ENCODE results near the gene MELTF.

The MELTF gene

DNA sequence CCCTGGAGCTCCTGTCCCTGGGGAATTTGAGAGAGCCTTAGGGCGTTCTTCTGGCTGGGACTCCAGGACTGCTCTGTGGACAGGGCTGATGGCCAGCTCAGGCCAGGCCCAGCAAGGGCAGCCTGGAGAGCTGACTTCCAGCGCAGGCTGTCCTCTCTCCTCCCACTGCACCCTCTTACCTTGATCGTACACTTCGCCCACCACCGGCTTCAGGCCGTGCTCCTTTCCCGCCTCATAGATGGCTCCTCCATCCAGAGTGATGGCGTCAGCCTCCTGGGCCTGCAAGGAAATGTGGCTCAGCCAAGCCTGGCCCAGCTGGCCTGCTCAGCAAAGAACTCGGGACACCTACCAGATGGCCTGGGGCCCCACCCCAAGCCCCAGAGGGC is 3.1 kb downstream of the MELTF start:
- DNase-seq: no peak

- no peak for DNase-seq
These were observed 3.7 kb downstream of the MELTF start for GRCh38 chr3:197025736-197026480.

DNA sequence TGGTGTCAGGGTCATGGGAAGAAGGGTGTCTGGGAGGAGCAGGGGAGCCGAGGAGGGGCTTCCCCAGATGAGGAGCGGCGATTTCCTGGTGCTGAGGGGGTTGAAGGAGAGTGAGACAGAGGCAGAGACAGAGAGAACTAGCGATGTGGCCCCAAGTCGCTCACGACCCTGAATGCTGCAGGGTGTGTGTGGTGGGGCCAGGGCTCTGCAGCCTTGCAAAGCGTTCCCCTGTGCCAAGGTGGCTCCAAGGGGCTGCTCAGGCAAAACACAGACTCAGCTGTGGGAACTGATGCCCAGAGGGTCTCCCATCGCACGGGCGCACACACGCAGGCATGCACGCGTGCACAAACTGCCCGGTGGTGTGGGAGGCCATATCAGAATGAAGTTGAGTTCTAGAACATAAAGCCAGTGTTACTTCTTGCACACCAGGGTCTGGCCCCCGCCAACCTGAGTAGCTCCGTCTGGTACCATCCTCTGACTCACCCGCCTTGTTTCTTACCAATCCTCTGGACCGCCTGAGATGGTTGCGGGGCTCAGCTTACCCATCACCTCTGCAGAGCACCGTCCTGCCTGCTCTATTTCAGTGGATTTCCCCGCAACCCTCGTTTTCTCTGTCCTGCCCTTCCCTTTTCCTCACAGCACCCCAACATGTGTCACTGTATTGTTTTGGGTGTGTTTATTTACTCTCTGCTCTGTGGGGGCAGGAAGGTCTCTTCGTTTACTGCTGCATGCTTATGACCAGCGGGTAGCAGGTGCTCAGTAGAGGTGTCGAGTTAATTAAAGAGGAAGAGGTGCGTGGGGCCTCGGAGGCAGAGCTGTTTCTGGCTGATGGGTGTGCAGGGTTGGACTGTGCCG is 4.5 kb downstream of the MELTF start:
- DNase-seq: no peak

DNA sequence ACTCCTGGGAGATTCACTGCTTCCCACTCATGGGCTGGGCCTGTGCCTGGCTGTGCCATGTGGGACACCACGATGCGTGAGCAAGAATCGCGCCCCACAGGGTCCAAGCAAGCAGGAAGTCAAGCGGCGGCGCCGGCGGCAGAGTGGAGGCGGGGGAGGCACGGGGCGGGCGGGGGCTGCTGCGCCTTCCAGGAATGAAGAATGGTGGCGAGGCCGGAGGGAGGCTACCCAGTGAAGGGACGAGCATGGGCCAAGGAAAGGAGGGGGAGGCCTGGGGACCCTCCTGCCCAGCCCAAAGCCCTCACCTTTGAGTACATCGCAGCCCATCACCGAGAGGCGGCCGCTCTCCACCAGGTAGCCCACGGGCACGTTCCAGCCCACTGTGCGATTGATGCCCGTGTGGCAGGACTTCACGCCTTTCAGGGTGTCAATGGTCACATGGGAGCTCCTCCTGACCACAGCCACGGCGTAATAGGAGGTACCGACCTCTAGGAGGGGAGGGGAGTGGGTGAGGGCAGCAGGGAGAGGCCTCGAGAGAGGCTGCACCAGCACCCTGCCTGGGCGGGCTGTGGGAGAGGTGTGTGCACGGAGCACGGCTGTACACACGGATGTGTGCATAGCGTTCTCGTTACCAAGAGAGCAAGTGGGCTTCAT is 5.5 kb downstream of the MELTF start:
- no peak for DNase-seq

DNA sequence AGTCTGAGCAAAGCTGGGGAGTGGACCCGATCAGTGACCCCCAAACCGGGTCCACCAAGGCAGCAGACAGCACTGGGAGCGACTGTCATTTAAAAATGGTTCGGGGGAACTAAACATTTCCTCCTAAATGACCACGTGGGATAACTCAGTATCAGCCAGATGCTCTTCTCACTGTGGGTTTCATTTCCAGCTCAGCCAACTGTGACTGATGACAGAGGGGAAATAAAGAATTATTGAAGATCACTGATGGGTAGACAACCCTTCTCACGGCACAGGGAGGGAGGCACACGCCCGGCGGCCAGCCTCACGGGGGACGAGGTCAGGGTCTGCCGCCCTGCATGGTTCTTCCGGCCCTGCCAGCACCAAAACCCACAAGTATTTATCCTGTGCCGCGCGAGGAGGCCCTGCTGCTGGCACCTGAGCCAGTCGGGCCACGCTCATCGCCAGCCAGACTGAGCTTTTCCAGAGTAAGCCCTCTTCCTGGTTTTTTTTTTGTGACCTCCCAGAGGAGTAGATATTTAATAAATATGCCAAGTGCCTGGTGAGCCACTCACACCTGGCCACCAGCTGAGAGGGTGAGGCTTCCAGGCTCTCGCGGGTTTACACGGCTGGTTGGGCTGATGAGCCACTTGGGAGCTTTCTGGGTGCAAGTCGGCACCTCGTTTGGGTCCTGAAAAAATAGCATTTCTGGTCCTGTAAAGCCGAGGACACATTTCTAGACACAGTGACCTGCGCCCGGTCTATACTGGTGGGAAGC is 6.2 kb downstream of the MELTF start:
- DNase-seq: peak; percentile 52

GRCh38 chr3:197022405-197023231 is 7.0 kb downstream of the MELTF start:
- DNase-seq: no peak

GRCh38 chr3:197021729-197022404 is 7.8 kb downstream of the MELTF start:
- DNase-seq: no peak

DNA sequence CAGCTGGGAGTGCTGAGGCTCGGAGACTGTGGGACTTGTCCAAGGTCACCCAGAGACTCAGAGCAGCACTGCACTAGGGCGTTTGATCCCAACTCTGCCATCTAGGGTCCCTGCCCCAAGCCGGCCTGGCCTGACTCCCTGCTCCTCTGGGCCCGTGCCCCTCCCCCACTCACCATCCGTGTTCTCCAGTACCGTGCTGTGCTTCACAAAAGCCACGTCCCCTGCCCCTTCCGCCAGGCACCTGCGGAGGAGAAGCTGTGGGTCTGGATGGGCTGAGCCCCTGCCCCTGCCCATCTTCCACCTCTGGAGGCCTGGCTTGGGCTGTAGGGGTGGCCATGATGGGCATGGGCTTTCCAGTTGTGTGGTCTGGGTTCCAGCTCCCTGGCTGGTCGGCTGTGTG is 8.4 kb downstream of the MELTF start:
- DNase-seq: no peak

- no peak for DNase-seq
These were observed 10.1 kb downstream of the MELTF start for GRCh38 chr3:197019535-197019934.

DNA sequence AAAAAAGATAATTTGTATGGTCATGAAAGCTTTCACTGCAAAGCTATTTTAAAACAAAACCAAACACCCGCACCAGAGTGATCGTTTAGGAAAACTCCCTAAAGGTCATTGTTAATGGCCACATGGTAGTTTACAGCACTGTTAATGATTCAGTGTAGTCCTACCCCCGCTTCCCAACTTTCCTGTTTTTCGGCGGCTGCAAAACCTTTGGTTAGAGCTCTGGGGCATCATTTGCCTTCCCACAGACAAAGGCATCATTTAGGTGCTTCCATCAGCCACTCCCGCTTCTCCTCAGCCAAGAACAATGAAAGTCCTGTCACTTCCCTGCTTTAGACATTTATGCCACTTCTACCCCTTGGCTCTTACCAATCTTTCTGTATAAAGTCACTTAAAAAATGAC is 10.6 kb downstream of the MELTF start:
- DNase-seq: no peak

GRCh38 chr3:197017003-197017402 is 12.6 kb downstream of the MELTF start:
- DNase-seq: no peak

- DNase-seq: no peak
These were observed 13.6 kb downstream of the MELTF start for GRCh38 chr3:197015790-197016736.

DNA sequence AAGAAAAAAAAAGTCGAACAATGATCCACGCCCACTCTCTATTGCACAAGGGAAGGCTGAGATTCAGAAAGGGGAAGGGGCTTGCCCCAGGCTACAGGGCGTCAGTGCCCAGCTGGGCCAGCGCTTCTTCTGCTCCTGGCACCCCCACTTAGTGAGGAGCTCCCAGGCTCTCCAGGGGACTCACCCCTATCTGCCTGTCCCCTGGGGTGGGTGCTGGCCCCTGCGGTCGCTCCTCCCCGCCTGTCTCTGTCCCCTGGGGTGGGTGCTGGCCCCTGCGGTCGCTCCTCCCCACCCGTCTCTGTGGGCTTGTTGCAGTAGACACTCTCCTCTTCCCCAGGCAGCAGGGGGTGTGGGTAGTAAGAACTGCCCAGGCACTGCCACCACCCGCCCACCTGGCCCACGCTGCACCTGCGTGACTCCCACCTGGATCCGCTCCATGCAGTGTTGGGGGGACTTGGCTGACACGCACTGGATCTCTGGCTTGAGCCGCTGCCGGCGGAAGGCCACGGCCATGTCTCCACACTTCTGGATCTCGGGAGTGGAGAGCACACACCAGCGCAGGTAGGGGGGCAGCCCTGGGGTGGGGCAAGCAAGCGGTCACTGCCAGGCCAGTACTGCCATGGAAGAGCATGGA is 14.6 kb downstream of the MELTF start:
- no peak for DNase-seq

GRCh38 chr3:197014024-197014423 is 15.6 kb downstream of the MELTF start:
- no peak for DNase-seq

- no peak for DNase-seq
These were observed 17.1 kb downstream of the MELTF start for GRCh38 chr3:197012540-197012883.

DNA sequence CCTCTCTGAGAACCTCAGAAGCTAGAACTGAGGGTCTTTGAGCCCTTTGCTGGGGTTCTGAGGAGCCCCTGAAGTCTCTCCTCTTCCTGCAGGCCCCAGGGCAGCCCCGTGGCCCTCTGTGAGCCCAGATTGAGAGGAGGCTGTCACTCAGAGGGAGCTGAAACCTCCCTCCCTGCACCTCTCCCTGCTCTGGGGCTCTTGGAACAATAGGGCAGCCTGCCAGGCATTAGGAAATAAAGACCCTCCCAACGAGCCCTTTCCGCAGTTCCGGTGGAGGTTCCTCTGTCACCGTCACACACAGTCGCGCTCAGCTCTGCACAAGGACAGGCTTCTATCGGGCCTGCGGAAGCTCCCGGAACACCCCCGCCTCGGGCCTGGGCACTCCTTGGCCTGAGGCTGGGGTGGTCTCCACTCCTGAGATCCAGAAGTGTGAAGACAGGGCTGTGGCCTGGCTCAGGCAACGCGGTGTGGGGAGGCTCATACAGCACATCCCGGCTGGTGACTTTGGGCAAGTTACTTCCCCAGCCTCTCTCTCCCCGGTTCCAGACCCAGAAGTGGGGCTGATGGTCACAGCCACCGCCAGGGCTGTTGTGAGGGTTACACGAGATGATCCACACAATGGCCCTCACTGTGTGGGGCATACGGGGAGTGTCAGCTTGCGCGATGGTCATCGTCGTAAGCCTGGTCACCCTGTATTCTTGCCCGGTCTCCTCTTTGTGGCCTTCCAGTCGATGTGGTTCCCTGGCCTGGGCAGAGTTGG is 17.7 kb downstream of the MELTF start:
- no peak for DNase-seq

DNA sequence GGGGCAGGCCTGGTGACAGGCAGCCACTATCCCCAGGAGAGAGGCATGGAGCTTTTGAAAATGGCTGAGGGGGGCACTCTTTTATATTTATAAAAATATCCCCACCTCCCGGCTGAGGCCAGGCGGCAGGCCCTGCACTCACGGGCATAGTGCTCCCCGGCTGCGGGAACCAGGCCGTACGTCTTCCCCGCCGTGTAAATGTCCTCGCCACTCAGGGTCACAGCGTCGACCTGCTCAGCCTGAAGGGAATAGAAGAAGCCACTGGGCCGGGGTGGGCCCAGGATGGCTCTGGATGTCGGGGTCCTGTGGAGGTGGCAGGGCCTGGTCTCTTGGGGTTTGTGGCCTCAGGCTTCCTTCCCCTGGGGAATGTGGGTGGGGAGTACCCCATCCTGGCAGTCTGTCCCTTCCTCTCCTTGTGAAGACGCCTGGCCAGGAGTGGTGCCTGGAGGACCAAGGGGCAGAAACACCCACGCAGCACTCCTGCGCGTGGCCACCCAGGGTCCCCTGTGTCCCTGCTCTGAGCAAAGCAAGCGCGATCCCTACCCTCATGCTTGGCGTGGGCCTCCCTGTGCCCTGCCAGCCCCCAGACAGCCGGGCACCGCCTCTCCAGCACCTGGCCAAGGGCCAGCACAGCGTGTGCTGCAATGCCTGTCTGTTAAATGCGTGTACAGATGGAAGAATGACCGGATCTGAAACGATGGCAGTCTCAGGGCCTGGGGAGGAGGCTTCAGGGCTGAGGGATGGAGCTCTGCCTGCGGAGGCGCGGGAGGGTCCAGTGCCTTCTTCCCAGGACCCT is 18.9 kb downstream of the MELTF start:
- no peak for DNase-seq

GRCh38 chr3:197009532-197010019 is 20.0 kb downstream of the MELTF start:
- DNase-seq: no peak

Measured in inflammatory macrophage treated with lipopolysaccharide for 4 hours (primary cell).